ENCODE data around the gene TOPORS. TPM values are rescaled to one million over a fixed set of nuclear protein-coding genes. Genes with fewer than 3 reads are reported as not detected.

The TOPORS gene
- total and polyA plus RNA-seq, 2 donors from 2014 or later, result 8.1 to 15.6 TPM

GRCh38 chr9:32533816-32534215 lies 18.6 kb downstream of the TOPORS start:
- DNase-seq (no peak), FAIRE-seq (no peak)
- intact Hi-C loops (cut with DNase I), result no loop called here
- Histone ChIP-seq H3K4me3 (ENCODE audit: low read length in 3 of 3) (no peak overlapping the region), H3K27me3 (ENCODE audit: control insufficient read depth, insufficient read depth, low read length) (no peaks in the 10 kb centered on the region), H3K9me3 (ENCODE audit: control insufficient read depth in 2 of 3, insufficient read depth in 1 of 3, low read length in 3 of 3) (no peaks in the 10 kb centered on the region), H3K27ac (ENCODE audit: low read depth in 2 of 2, low read length in 2 of 2) (no peak overlapping the region), H3K36me3 (ENCODE audit: control insufficient read depth in 2 of 3, insufficient read depth in 3 of 3, low read length in 3 of 3) (no peaks in the 10 kb centered on the region), H3K9ac (ENCODE audit: low read length in 3 of 3) (no peak overlapping the region), H3K4me1 (ENCODE audit: control insufficient read depth in 2 of 3, insufficient read depth in 2 of 3, low read depth in 1 of 3, low read length in 3 of 3) (no peaks in the 10 kb centered on the region)
- TF ChIP-seq CTCF (IDR thresholded peaks at IDR 0.05; ENCODE audit: borderline replicate concordance, extremely low read depth, insufficient read depth), result no peak

- no peaks in the 10 kb centered on the region for H3K4me1 ChIP-seq (ENCODE audit: control insufficient read depth in 2 of 3, insufficient read depth in 2 of 3, low read depth in 1 of 3, low read length in 3 of 3)
- intact Hi-C loops (cut with DNase I), result no loop called here
- no peak for FAIRE-seq
- no peaks in the 10 kb centered on the region for H3K27me3 ChIP-seq (ENCODE audit: control insufficient read depth, insufficient read depth, low read length)
- no peak overlapping the region for H3K4me3 ChIP-seq (ENCODE audit: low read length in 3 of 3)
- H3K9ac ChIP-seq (ENCODE audit: low read length in 3 of 3), result no peak overlapping the region
- TF ChIP-seq CTCF (IDR thresholded peaks at IDR 0.05; ENCODE audit: borderline replicate concordance, extremely low read depth, insufficient read depth), result no peak
- H3K27ac ChIP-seq (ENCODE audit: low read depth in 2 of 2, low read length in 2 of 2), result no peak overlapping the region
- H3K9me3 ChIP-seq (ENCODE audit: control insufficient read depth in 2 of 3, insufficient read depth in 1 of 3, low read length in 3 of 3), result no peaks in the 10 kb centered on the region
- DNase-seq, result no peak
- no peaks in the 10 kb centered on the region for H3K36me3 ChIP-seq (ENCODE audit: control insufficient read depth in 2 of 3, insufficient read depth in 3 of 3, low read length in 3 of 3)
These were observed 19.1 kb downstream of the TOPORS start for GRCh38 chr9:32533336-32533735.

- H3K36me3 ChIP-seq (ENCODE audit: control insufficient read depth in 2 of 3, insufficient read depth in 3 of 3, low read length in 3 of 3), result no peaks in the 10 kb centered on the region
- intact Hi-C loops (cut with DNase I), result no loop called here
- H3K9ac ChIP-seq (ENCODE audit: low read length in 3 of 3), result peak overlapping the region; percentile 61 to 98 (median 83)
- no peaks in the 10 kb centered on the region for H3K9me3 ChIP-seq (ENCODE audit: control insufficient read depth in 2 of 3, insufficient read depth in 1 of 3, low read length in 3 of 3)
- peaks cover 0 to 7% (median 3%) of the 10 kb centered on the region in 3 donors for H3K4me1 ChIP-seq (ENCODE audit: control insufficient read depth in 2 of 3, insufficient read depth in 2 of 3, low read depth in 1 of 3, low read length in 3 of 3)
- peak overlapping the region; percentile 88 to 99 (median 96) for H3K4me3 ChIP-seq (ENCODE audit: low read length in 3 of 3)
- FAIRE-seq (no peak), DNase-seq (no peak)
- TF ChIP-seq CTCF (IDR thresholded peaks at IDR 0.05; ENCODE audit: borderline replicate concordance, extremely low read depth, insufficient read depth), result no peak
- no peaks in the 10 kb centered on the region for H3K27me3 ChIP-seq (ENCODE audit: control insufficient read depth, insufficient read depth, low read length)
- H3K27ac ChIP-seq (ENCODE audit: low read depth in 2 of 2, low read length in 2 of 2), result peak overlapping the region in 1 of 2 donors; percentile 86
These were observed 25.7 kb downstream of the TOPORS start for GRCh38 chr9:32526707-32527048.

All from kidney (tissue), 14 donors.